H1 (cell line): ENCODE data around the gene ASB17. TPM values are rescaled to one million over a fixed set of nuclear protein-coding genes. Genes with fewer than 3 reads are reported as not detected.

ENCODE experiments used
- CTCF ChIA-PET: fragments of 300-600 bp; sonication (Branson Sonifier 250); formaldehyde crosslinking; loops from one replicate; lab custom pipeline; 2021; ENCODE audit not compliant: partially characterized antibody; lab: Charles Lee
- POLR2A ChIA-PET: fragments of 300-600 bp; sonication (Branson Sonifier 250); formaldehyde crosslinking; loops from one replicate; lab custom pipeline; 2021; ENCODE audit warnings: inconsistent platforms; ENCODE audit not compliant: partially characterized antibody; lab: Charles Lee
- DNase-seq, 2 experiments: peaks; one replicate each; pipeline versions ENCODE4 v3.0.0 to v3.0.0-alpha.2; 2010 to 2022; ENCODE audit warnings: low spot score in 2 of 2, low read depth in 1 of 2, mixed read lengths in 1 of 2
- FAIRE-seq: peaks from 2 replicates; lab custom pipeline; 2011; peaks lifted over from hg19 to GRCh38; lab: Jason Lieb, UNC
- H2AFZ ChIP-seq: 2 replicates; pipeline ENCODE4 v1.8.1; 2012; ENCODE audit warnings: low read length, inconsistent platforms
- H2AK5ac ChIP-seq: 2 replicates; pipeline ENCODE4 v1.6.1; 2013; ENCODE audit warnings: low read depth, low read length
- H2BK120ac ChIP-seq: replicated peaks from 2 replicates; pipeline ENCODE3; 2013; ENCODE audit warnings: low read depth, low read length, inconsistent platforms
- H2BK12ac ChIP-seq: 2 replicates; pipeline ENCODE4 v1.6.1; 2013; ENCODE audit warnings: low read depth, low read length
- H2BK15ac ChIP-seq: 2 replicates; pipeline ENCODE4 v1.6.1; 2013; ENCODE audit warnings: low read length
- H2BK20ac ChIP-seq: 2 replicates; pipeline ENCODE4 v1.6.1; 2013; ENCODE audit warnings: low read length
- H2BK5ac ChIP-seq: 2 replicates; pipeline ENCODE4 v1.6.1; 2013; ENCODE audit warnings: low read depth, low read length
- H3K14ac ChIP-seq: 2 replicates; pipeline ENCODE4 v1.6.1; 2013; ENCODE audit warnings: inconsistent platforms; ENCODE audit not compliant: insufficient read length
- H3K18ac ChIP-seq: 2 replicates; pipeline ENCODE4 v1.6.1; 2013; ENCODE audit warnings: low read length; ENCODE audit errors: extremely low read depth
- H3K23ac ChIP-seq: 2 replicates; pipeline ENCODE4 v1.6.1; 2013; ENCODE audit warnings: inconsistent platforms; ENCODE audit not compliant: insufficient read length
- H3K23me2 ChIP-seq: 2 replicates; pipeline ENCODE4 v1.6.1; 2013; ENCODE audit warnings: low read depth, low read length
- H3K27ac ChIP-seq: 2 replicates; pipeline ENCODE4 v1.6.1; 2011; ENCODE audit warnings: low read depth, low read length, inconsistent platforms
- H3K27me3 ChIP-seq, 4 experiments: replicated peaks in 1 of 4; 1 replicate in 1 of 4; 2 replicates in 3 of 4; pipeline versions ENCODE4 v1.6.1 to v1.8.1; 2011 to 2013; ENCODE audit warnings: low read length in 3 of 4, mild to moderate bottlenecking in 3 of 4, inconsistent platforms in 2 of 4, mixed read lengths in 2 of 4, moderate library complexity in 1 of 4; ENCODE audit not compliant: control insufficient read depth in 3 of 4, insufficient read depth in 3 of 4; ENCODE audit errors: extremely low read depth in 1 of 4
- H3K36me3 ChIP-seq, 4 experiments: 2 replicates each; pipeline versions ENCODE4 v1.6.1 to v1.8.1; 2011 to 2013; ENCODE audit warnings: mild to moderate bottlenecking in 4 of 4, low read length in 3 of 4, moderate library complexity in 2 of 4, control low read depth in 1 of 4, inconsistent platforms in 1 of 4; ENCODE audit not compliant: insufficient read depth in 4 of 4, control insufficient read depth in 2 of 4
- H3K4ac ChIP-seq: replicated peaks from 2 replicates; pipeline ENCODE3; 2013; ENCODE audit warnings: low read length, low read depth, mixed read lengths, inconsistent platforms; ENCODE audit not compliant: insufficient read length
- H3K4me1 ChIP-seq, 4 experiments: replicated peaks in 1 of 4; 1 replicate in 1 of 4; 2 replicates in 3 of 4; pipeline versions ENCODE4 v1.6.1 to v1.8.1; 2011 to 2013; ENCODE audit warnings: low read length in 3 of 4, inconsistent platforms in 2 of 4, mixed read lengths in 1 of 4; ENCODE audit not compliant: insufficient read depth in 4 of 4, control insufficient read depth in 3 of 4
- H3K4me2 ChIP-seq, 2 experiments: 2 replicates each; pipeline versions ENCODE4 v1.6.1 to v1.8.1; 2011 to 2013; ENCODE audit warnings: low read depth in 2 of 2, low read length in 2 of 2, control low read depth in 1 of 2, inconsistent platforms in 1 of 2, mild to moderate bottlenecking in 1 of 2; ENCODE audit not compliant: insufficient read depth in 1 of 2
- H3K4me3 ChIP-seq, 4 experiments: fragments of 200-600, 300-600 bp in 1 of 4; sonication (generic), shearing (Covaris generic), sonication (Bioruptor Twin) in 1 of 4; 2 replicates each; pipeline versions ENCODE4 v1.5.1 to v1.8.1; 2011 to 2016; ENCODE audit warnings: low read length in 4 of 4, low read depth in 3 of 4, control low read depth in 2 of 4, inconsistent platforms in 2 of 4, mild to moderate bottlenecking in 2 of 4, mixed read lengths in 1 of 4, moderate library complexity in 1 of 4; ENCODE audit not compliant: insufficient read depth in 2 of 4; ENCODE audit errors: extremely low read depth in 1 of 4
- H3K56ac ChIP-seq: replicated peaks from 2 replicates; pipeline ENCODE3; 2013; ENCODE audit warnings: low read depth, mild to moderate bottlenecking, mixed read lengths, low read length, inconsistent platforms; ENCODE audit not compliant: insufficient read length
- H3K79me1 ChIP-seq: 2 replicates; pipeline ENCODE4 v1.6.1; 2013; ENCODE audit warnings: low read depth, low read length, control low read depth
- H3K79me2 ChIP-seq, 2 experiments: 2 replicates each; pipeline versions ENCODE4 v1.6.1 to v1.8.1; 2012 to 2013; ENCODE audit warnings: low read length in 2 of 2, mild to moderate bottlenecking in 2 of 2, inconsistent platforms in 1 of 2; ENCODE audit not compliant: insufficient read depth in 2 of 2, control insufficient read depth in 1 of 2
- H3K9ac ChIP-seq, 4 experiments: replicated peaks in 1 of 4; 1 replicate in 1 of 4; 2 replicates in 3 of 4; pipeline versions ENCODE4 v1.6.1 to v1.8.1; 2011 to 2013; ENCODE audit warnings: low read depth in 3 of 4, low read length in 3 of 4, control low read depth in 2 of 4, mild to moderate bottlenecking in 2 of 4, moderate library complexity in 2 of 4, inconsistent platforms in 1 of 4; ENCODE audit errors: extremely low read depth in 1 of 4
- H3K9me3 ChIP-seq, 2 experiments: 2 replicates each; pipeline versions ENCODE4 v1.6.1 to v1.8.1; 2012 to 2013; ENCODE audit warnings: mild to moderate bottlenecking in 2 of 2, moderate library complexity in 2 of 2, control low read depth in 1 of 2, inconsistent platforms in 1 of 2, low read depth in 1 of 2, low read length in 1 of 2, mixed read lengths in 1 of 2; ENCODE audit not compliant: insufficient read depth in 2 of 2
- H4K20me1 ChIP-seq, 2 experiments: replicated peaks in 1 of 2; 2 replicates each; pipeline versions ENCODE3 to v1.8.1; 2011 to 2013; ENCODE audit warnings: inconsistent platforms in 2 of 2, low read length in 2 of 2, mild to moderate bottlenecking in 1 of 2; ENCODE audit not compliant: insufficient read depth in 2 of 2, control insufficient read depth in 1 of 2
- H4K5ac ChIP-seq: 2 replicates; pipeline ENCODE4 v1.6.1; 2013; ENCODE audit warnings: low read length, low read depth, mixed read lengths, inconsistent platforms; ENCODE audit not compliant: insufficient read length
- H4K8ac ChIP-seq: 2 replicates; pipeline ENCODE4 v1.8.0; 2013; ENCODE audit warnings: mild to moderate bottlenecking, moderate library complexity, low read length, inconsistent platforms; ENCODE audit not compliant: insufficient read depth; ENCODE audit errors: extremely low read depth
- H4K91ac ChIP-seq: replicated peaks from 2 replicates; pipeline ENCODE3; 2013; ENCODE audit warnings: low read length, mixed read lengths, inconsistent platforms; ENCODE audit not compliant: insufficient read length
- ASH2L ChIP-seq: fragments of 200-600, 300-600 bp; sonication (generic); IDR thresholded peaks from one replicate; pipeline ENCODE4 v1.7.1; 2017; ENCODE audit warnings: low read length
- EGR1 ChIP-seq: IDR thresholded peaks from 2 replicates; pipeline ENCODE4 v1.6.1; 2011; ENCODE audit warnings: low read depth, low read length, borderline replicate concordance
- HDAC6 ChIP-seq: IDR thresholded peaks from one replicate; pipeline ENCODE4 v1.7.1; 2012; ENCODE audit warnings: low read depth, mild to moderate bottlenecking, inconsistent platforms, low read length, moderate library complexity
- JUN ChIP-seq: IDR thresholded peaks from 2 replicates; pipeline ENCODE4 v1.6.1; 2011; ENCODE audit warnings: low read depth, mild to moderate bottlenecking, improper control_type of control experiment, low read length
- NANOG ChIP-seq: IDR thresholded peaks from 2 replicates; pipeline ENCODE4 v1.6.1; 2011; ENCODE audit warnings: low read length, low read depth, mild to moderate bottlenecking, inconsistent platforms; ENCODE audit not compliant: insufficient read depth, poor library complexity, severe bottlenecking
- NRF1 ChIP-seq: IDR thresholded peaks from 2 replicates; pipeline ENCODE4 v1.6.1; 2011; ENCODE audit warnings: mild to moderate bottlenecking, low read depth, low read length, improper control_type of control experiment
- SIX5 ChIP-seq: IDR thresholded peaks from 2 replicates; pipeline ENCODE4 v1.6.1; 2011; ENCODE audit warnings: mild to moderate bottlenecking, low read depth, low read length
- SP2 ChIP-seq: IDR thresholded peaks from 2 replicates; pipeline ENCODE4 v1.6.1; 2012; ENCODE audit warnings: mild to moderate bottlenecking, low read length, inconsistent platforms
- SUZ12 ChIP-seq: fragments of 200-600 bp; sonication (generic); IDR thresholded peaks from 2 replicates; pipeline ENCODE4 v1.6.1; 2012; ENCODE audit warnings: mild to moderate bottlenecking, inconsistent platforms, low read length, moderate library complexity, mixed read lengths
- TCF12 ChIP-seq: IDR thresholded peaks from 2 replicates; pipeline ENCODE4 v1.6.1; 2011; ENCODE audit warnings: low read depth, mild to moderate bottlenecking, low read length
- WGBS, 2 experiments: shearing (Covaris generic) in 1 of 2; methylation state at CpG; one replicate each; pipeline versions ENCODE4 v1.1.6 to v1.1.7; 2013 to 2015; ENCODE audit warnings: low lambda C conversion rate in 2 of 2, mixed read lengths in 2 of 2, inconsistent platforms in 1 of 2, low coverage in 1 of 2, missing lambda C conversion rate in 1 of 2; ENCODE audit not compliant: insufficient replicate concordance in 2 of 2, insufficient coverage in 1 of 2, insufficient read length in 1 of 2; ENCODE audit errors: extremely low coverage in 1 of 2, missing lambda C conversion rate in 1 of 2; 5-methylcytosine and 5-hydroxymethylcytosine counted together
- long read RNA-seq, 2 experiments: library from RNA in 1 of 2; library from capped mRNA in 1 of 2; stranded (forward); transcript quantifications; one replicate each; pipeline ENCODE4 v2.0.0, GENCODE V29; 2021; ENCODE audit warnings: inconsistent platforms in 1 of 2
- polyA minus RNA-seq, 3 experiments: library from RNA; depleted of rRNA, polyadenylated mRNA; stranded (reverse); fragments of >200 nt; gene quantifications; 1 replicate in 2 of 3; 2 replicates in 1 of 3; pipeline ENCODE4 v1.2.3, GENCODE V29; 2011
- polyA plus RNA-seq, 7 experiments: library from polyadenylated mRNA; depleted of rRNA in 3 of 7; stranded (reverse) in 5 of 7; unstranded in 2 of 7; fragments of >200 nt in 5 of 7; fragments of 200-250 nt in 2 of 7; gene quantifications; 1 replicate in 5 of 7; 2 replicates in 1 of 7; 4 replicates in 1 of 7; pipeline versions ENCODE4 v1.2.1 to v1.2.3, GENCODE V29; 2011 to 2013; ENCODE audit warnings: missing spikeins in 2 of 7, mixed read lengths in 2 of 7
- total RNA-seq: library from RNA; stranded (reverse); fragmentation: NEBNext Ultra II Directional; extraction: Animal tissue kit (Norgen Biotek cat#: 25700); gene quantifications from 2 replicates; pipeline ENCODE4 v1.2.1, GENCODE V29; 2021
- TF ChIP-seq, protein P1 (sequence below): IDR thresholded peaks from 2 replicates; pipeline ENCODE4 v1.6.1; 2011; ENCODE audit warnings: low read depth, mild to moderate bottlenecking, low read length; ENCODE audit not compliant: insufficient read depth

Gene ASB17, protein sequence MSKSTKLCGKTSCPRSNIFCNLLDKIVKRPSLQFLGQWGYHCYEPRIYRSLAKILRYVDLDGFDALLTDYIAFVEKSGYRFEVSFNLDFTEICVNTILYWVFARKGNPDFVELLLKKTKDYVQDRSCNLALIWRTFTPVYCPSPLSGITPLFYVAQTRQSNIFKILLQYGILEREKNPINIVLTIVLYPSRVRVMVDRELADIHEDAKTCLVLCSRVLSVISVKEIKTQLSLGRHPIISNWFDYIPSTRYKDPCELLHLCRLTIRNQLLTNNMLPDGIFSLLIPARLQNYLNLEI
- total RNA-seq, result not detected in 2 replicates
- polyA plus RNA-seq (2011; rRNA removed), result not detected in 2 replicates
- polyA plus RNA-seq (2011; cell fraction: cytosol; rRNA removed), result not detected
- not detected for polyA plus RNA-seq (2011; cell fraction: nucleus; rRNA removed)
- not detected in 4 replicates for polyA plus RNA-seq (2012, experiment 1 of 2)
- polyA plus RNA-seq (2012, experiment 2 of 2), result not detected
- polyA plus RNA-seq (2013, experiment 1 of 2), result not detected
- not detected for polyA plus RNA-seq (2013, experiment 2 of 2)
- polyA minus RNA-seq (2011; rRNA and poly(A)+ RNA removed), result not detected in 2 replicates
- polyA minus RNA-seq (2011; cell fraction: cytosol; rRNA and poly(A)+ RNA removed), result not detected
- not detected for polyA minus RNA-seq (2011; cell fraction: nucleus; rRNA and poly(A)+ RNA removed)
- long read RNA-seq, experiment 1, result 0 reads
- long read RNA-seq, experiment 2, result 0 reads

DNA sequence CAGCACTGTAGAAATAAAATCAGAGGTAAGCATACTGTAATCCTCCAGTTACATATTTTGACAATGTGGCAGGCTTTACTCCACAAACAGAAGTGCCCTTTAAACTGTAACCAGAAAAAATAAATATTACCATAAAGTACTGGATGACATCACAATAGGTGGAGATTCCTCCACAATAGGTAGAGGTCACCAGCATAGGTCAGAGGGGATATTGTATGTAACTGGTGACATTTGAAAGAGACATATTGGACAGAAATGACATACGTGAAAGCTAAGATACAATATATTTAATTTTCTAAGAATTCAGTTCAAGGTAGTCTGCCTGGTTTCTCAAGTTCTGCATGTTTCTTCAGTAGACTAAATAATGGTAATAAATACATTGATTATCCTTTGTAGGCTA, at the start of gene ASB17:
ASB17 (minus strand) TSS at position 101 of the 400 bp plus-strand sequence. CDS start 113 bp downstream, outside the sequence.
- Histone ChIP-seq H4K5ac (no peak within 1 kb of the TSS), H3K56ac (no peak within 1 kb of the TSS), H3K4me1 (no peaks in the 10 kb centered on the region), H3K4ac (no peak within 1 kb of the TSS), H3K4me2 (no peak within 1 kb of the TSS), H2BK20ac (no peak within 1 kb of the TSS), H4K20me1 (no peaks in the 10 kb centered on the region), H3K79me2 (no peaks in the 10 kb centered on the region), H3K18ac (no peak within 1 kb of the TSS), H3K14ac (no peak within 1 kb of the TSS), H3K23me2 (no peaks in the 10 kb centered on the region), H3K27ac (no peak within 1 kb of the TSS), H3K23ac (no peak within 1 kb of the TSS), H3K27me3 (peaks cover 0 to 1% (median 0%) of the 10 kb centered on the region in 4 experiments; a peak in 1 of 7 replicates), H2AFZ (no peak within 1 kb of the TSS), H3K9me3 (no peaks in the 10 kb centered on the region), H3K79me1 (no peaks in the 10 kb centered on the region), H2AK5ac (no peak within 1 kb of the TSS), H4K91ac (no peak within 1 kb of the TSS), H4K8ac (no peak within 1 kb of the TSS), H3K9ac (no peak within 1 kb of the TSS), H3K36me3 (no peaks in the 10 kb centered on the region), H2BK120ac (no peak within 1 kb of the TSS), H2BK15ac (no peak within 1 kb of the TSS), H3K4me3 (no peak within 1 kb of the TSS), H2BK5ac (no peak within 1 kb of the TSS), H2BK12ac (no peak within 1 kb of the TSS)
- WGBS, 2 experiments, result 94% methylated on average over 1 of the region's 1 CpG; no CpG with 5 or more reads in 1 of the 2 experiments
- POLR2A ChIA-PET, result no interaction called here
- FAIRE-seq, result no peak
- no peak for DNase-seq
- CTCF ChIA-PET, result interaction anchor here (2.3 kb wide), 1 partner anchor 59 kb away, joined by 5 read pairs; no protein-coding TSS in a partner anchor
- no peak for TF ChIP-seq TCF12
- no peak for TF ChIP-seq HDAC6
- TF ChIP-seq NRF1, result no peak
- TF ChIP-seq NANOG, result no peak
- TF ChIP-seq SUZ12, result no peak
- no peak for TF ChIP-seq SP2
- TF ChIP-seq SIX5, result no peak
- TF ChIP-seq, protein P1, sequence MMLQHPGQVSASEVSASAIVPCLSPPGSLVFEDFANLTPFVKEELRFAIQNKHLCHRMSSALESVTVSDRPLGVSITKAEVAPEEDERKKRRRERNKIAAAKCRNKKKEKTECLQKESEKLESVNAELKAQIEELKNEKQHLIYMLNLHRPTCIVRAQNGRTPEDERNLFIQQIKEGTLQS, result no peak
- no peak for TF ChIP-seq EGR1
- no peak for TF ChIP-seq JUN
- no peak for TF ChIP-seq ASH2L
